Erythroblast (primary cell): ENCODE data around the gene TMEM95.
"Not testable (repeated sequence)": the region's sequence is repeated elsewhere in the genome, so short reads cannot be mapped to it uniquely, and the experiment has no call there.

Experiments
- DNase-seq, 2 experiments: peaks; one replicate each; lab custom pipeline; 2025; lab: John Stamatoyannopoulos, UW
- GATA1 ChIP-seq: IDR thresholded peaks from 2 replicates; pipeline ENCODE4 v1.6.1; 2011; ENCODE audit warnings: low read depth, mild to moderate bottlenecking, control low read depth, low read length, moderate library complexity
- POLR2A ChIP-seq: IDR thresholded peaks from 2 replicates; pipeline ENCODE4 v1.6.1; 2011; ENCODE audit warnings: mild to moderate bottlenecking, low read length

Gene TMEM95

DNA sequence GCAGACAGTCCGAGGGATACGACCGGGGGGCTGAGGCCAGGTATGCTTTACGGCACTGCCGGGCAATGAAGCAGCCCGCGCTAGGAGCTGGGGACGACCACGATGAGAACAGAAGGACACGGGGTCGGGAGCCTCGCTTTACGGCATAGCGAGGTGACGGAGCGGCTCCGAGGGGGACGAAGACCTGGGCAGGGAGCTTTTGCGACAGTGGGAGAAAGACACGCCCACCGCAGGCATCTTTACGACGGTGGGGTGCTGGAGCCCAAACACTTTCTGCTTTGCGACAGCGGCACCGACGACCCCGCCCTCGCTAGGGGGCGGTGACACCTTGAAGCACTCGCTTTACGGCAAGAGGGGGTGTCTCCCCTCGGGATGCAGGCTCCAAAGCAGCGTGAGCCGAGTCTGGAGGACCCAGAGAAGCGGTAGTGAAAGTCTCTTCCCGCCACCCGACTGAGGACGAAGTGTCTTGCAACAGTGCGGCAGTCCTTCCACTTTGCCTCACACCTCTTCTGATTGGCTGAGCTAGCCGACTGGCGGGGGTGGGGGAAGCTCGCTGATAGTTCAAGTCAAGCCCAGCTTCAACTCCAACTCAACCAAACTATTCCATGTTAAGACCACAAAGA lies 25.5 kb upstream of the TMEM95 start:
- peak; percentile 99 to 100 for DNase-seq

DNA sequence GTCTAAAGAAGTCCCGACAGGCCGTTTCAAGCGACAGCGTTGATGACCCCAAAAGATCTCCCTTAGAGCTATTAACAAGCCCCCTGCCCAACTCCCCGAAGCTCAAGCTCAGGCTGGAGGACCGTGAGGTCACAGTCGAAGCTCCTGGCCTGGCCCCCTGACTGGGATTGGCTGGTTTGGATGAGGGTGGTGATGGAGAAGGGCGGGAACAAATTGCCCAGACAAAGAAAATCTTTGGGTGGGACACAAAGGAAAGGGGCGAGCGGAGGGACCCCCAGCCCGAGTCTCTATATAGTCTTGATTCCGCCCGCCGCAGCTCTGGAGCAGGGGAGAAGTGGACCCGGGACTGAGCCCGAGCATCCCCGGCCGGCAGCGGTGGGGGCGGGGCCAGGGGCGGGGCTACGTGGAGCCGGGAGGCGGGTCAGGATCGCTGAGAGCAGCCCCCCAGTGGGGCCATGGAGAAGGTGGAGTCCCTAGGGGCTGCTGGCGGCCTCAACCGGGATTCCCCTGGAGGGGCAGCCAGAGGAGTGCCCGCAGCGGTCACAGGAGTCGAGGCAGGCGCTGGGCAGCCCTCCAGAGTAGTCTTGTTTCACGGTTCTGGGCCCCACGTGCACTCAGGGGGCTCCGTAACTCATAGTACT lies 24.8 kb upstream of the TMEM95 start:
- DNase-seq = peak; percentile 86 to 89
- no peak for TF ChIP-seq GATA1
- TF ChIP-seq POLR2A = no peak

More for the DNA sequence above, 25.5 kb upstream of the TMEM95 start:
- TF ChIP-seq POLR2A = peak; percentile 63
- TF ChIP-seq GATA1 = no peak

DNA sequence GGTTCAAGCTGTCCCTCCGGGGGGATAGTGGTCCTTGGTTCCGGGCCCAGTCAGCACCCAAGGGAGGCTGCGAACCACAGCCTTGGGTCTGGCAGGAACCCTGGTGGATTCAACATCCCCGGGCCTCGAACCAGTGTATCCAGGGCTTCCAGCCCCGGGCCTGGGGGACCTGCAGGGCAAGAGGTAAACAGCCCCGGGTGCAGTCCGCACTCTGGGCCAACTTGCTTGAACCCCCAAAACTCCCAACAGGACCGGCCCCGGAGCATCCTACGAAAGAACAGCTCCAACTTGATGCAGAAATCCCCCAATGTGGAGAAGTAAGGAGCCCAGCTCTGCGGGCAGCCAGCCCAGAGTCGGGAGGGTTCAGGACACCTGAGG lies 24.3 kb upstream of the TMEM95 start:
- no peak for DNase-seq

DNA sequence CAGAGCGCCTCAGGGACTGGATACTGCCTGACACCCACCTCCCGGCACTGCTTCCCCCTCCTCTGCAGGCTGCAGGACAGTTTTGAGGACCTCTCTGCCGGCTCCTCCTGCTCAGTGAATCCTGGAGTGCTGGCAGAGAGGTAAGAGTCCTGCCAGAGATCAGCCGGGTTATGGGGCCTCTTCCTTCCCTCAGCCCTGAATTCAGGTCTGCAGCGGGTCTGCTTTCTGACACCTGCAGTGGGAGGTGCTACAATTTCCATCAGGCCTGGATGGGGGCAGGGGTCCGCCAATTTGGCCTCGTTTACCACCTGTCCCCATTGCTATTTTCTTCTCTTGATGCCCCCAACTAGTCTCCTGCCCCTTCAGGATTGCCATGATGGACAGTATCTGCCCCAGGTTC lies 22.8 kb upstream of the TMEM95 start:
- no peak for DNase-seq

More for the DNA sequence above, 24.3 kb upstream of the TMEM95 start:
- TF ChIP-seq POLR2A (no peak), GATA1 (no peak)

DNA sequence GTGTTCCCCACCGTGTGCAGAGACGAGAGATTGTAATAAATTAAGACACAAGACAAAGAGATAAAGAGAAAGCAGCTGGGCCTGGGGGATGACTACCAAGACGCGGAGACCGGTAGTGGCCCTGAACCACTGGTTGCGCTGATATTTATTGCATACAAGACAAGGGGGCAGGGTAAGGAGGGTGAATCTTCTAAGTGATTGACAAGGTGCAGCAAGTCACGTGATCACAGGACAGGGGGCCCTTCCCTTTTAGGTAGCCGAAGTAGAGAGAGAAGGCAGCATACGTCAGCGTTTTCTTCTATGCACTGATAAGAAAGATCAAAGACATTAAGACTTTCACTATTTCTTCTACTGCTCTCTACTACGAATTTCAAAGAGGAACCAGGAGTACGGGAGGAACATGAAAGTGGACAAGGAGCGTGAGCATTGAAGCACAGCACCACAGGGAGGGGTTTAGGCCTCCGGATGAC lies 22.3 kb upstream of the TMEM95 start:
- DNase-seq = peak in 1 of 2 experiments; percentile 28

More for the DNA sequence above, 22.8 kb upstream of the TMEM95 start:
- TF ChIP-seq POLR2A = no peak
- TF ChIP-seq GATA1 = no peak

DNA sequence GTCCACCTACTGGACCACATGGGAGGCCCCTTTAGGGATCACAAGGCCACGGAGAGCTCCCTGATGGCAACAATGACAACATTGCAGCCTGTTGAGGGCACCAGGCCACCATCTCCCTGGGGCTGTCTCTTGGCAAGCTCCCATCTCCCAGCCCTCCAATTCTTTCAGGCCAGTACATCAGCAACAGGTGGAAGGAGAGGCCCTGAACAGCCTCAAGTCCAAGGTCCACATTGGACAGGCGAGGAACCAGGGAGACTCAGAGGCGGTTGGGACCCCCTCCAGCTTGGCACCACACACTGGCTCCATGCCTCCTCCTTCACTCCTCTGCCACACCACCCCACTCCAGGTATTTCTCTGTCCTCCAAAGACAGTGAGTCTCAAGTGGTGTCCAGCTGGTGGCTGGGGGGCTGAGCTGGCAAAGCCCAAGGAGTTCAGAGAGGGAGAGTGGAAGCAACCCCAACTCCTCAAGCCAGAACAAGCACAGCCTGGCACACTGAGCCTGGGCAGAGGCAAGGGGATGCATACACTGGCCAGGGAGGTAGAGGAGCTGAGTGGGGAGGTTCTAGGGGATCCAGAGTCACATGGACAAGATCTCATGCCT lies 19.9 kb upstream of the TMEM95 start:
- no peak for DNase-seq
- TF ChIP-seq POLR2A = no peak
- TF ChIP-seq GATA1 = no peak

DNA sequence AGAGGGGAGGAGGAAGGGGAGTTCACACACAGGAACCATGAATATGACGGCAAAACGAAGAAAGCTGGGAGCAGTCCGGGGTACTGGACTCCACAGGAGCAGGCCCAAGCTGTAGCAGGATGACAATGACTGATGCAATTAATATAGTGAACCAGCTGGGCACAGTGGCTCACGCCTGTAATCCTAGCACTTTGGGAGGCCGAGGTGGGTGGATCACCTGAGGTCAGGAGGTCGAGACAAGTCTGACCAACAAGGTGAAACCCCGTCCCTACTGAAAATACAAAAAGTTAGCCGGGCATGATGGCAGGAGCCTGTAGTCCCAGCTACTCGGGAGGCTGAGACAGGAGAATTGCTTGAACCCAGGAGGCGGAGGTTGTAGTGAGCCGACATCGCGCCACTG lies 19.2 kb upstream of the TMEM95 start:
- not testable (repeated sequence) for DNase-seq

DNA sequence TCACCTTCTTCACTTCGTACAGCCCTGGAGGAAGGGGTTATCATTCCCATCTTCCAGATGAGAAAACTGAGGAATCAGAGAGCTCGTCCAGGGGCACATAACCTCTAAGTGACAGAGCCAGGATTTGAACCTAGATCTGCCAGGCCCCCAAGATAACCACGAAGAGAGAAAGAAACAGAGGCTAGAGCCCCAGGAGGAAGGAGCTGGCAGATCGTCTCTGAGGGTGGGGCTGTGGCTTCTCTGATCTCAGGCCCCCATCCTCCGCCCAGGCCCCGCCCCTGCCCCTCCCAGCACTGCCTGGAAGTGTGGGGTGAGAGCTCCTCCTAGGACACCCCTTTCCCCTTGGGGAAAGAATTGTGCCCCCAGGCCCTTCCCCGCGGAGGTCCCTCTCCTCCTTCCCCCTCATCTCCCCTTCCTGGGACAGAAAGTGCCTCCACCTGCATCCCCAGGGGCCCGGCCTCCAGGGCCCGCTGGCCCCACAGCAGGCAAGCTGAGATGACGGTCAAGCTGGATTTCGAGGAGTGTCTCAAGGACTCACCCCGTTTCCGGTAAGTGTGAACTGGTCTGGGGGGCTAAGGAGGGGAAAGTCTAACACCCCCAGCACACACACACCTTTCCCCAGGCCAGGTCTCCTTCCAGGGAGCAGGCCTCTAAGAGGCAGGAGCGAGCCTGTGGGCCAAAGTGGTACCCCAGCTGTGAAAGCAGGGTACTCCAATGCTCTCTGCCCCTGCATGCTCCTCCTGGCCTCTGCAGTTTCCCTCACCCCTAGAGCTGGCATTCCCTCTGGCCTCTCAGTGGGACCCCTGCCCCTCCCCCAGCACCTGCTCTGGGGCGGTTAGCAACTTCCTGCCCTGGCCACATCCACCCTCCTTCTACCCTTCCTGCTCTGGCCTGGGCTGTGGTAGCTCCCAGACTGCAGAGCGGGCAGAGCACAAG lies 18.4 kb upstream of the TMEM95 start, which contains the start of gene ACAP1:
Gene ACAP1, plus strand, starts transcription at position 290 of the 936 bp plus-strand sequence. Its CDS starts 206 bp downstream, at position 496.
- no peak for TF ChIP-seq GATA1
- no peak for TF ChIP-seq POLR2A
- DNase-seq = peak; percentile 71 to 78

DNA sequence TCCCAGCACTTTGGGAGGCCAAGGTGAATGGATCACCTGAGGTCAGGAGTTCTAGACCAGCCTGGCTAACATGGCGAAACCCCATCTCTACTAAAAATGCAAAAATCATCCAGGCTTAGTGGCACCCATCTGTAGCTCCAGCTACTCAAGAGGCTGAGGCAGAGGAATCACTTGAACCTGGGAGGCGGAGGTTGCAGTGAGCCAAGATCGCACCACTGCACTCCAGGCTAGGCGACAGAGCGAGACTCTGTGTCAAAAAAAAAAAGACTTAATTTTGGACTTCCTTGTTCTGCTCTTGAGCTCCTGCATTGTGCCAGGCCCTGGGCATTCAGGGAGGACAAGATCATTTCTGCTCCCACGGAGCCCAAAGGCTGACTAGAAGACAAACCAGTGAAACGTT lies 17.4 kb upstream of the TMEM95 start:
- not testable (repeated sequence) for DNase-seq

DNA sequence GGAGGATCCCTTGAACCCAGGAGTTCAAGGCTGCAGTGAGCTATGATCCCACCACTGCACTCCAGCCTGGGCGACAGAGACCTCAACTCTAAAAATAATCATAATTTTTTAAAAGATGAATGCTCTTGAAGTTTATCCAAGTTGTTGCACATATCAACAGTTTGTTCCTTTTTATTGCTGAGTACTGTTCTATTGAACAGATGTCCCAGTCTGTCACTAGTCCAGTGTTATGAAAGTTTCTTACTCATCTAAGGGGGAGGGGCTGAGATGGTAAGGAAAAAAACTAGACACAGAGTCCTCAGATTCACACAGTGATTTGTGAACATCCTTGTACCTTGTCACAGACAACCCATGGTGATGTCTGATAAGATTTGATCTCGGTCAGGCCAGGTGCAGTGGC lies 14.8 kb upstream of the TMEM95 start:
- TF ChIP-seq POLR2A (no peak), GATA1 (no peak)
- no peak for DNase-seq

DNA sequence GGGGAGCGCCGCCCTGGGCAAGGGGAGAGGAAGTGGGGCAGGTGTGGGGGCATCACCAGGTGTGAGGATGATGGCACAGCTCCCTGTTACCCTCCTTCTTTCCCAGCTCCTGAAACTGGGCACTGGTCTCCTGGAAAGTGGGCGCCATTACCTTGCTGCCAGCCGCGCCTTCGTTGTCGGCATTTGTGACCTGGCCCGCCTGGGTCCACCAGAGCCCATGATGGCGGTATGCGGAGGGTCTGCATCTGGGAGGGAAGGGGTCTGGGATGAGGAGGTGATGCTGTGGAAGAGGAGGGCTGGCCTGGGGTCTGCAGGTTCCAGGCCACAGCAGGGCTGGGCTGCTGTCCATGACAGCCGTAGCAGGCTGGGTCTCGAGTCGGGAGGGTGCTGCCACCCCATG lies 13.1 kb upstream of the TMEM95 start:
- DNase-seq = no peak
- TF ChIP-seq POLR2A = no peak
- no peak for TF ChIP-seq GATA1

DNA sequence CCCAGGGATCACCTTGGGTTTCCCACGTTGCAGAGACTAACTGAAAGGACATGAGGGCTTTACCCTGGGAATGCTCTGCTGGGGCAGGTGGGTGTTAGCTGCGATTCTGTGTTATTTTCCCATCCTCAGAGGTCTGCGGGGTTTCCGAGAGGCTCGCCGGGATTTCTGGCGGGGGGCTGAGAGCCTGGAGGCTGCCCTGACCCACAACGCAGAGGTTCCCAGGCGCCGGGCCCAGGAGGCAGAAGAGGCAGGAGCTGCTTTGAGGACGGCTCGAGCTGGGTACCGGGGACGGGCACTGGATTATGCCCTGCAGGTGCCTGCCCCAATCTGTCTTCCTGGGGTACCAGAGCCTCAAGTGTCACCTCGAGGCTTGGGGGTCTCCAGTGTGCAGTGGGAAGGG lies 11.7 kb upstream of the TMEM95 start:
- DNase-seq = no peak
- no peak for TF ChIP-seq GATA1
- TF ChIP-seq POLR2A = no peak

DNA sequence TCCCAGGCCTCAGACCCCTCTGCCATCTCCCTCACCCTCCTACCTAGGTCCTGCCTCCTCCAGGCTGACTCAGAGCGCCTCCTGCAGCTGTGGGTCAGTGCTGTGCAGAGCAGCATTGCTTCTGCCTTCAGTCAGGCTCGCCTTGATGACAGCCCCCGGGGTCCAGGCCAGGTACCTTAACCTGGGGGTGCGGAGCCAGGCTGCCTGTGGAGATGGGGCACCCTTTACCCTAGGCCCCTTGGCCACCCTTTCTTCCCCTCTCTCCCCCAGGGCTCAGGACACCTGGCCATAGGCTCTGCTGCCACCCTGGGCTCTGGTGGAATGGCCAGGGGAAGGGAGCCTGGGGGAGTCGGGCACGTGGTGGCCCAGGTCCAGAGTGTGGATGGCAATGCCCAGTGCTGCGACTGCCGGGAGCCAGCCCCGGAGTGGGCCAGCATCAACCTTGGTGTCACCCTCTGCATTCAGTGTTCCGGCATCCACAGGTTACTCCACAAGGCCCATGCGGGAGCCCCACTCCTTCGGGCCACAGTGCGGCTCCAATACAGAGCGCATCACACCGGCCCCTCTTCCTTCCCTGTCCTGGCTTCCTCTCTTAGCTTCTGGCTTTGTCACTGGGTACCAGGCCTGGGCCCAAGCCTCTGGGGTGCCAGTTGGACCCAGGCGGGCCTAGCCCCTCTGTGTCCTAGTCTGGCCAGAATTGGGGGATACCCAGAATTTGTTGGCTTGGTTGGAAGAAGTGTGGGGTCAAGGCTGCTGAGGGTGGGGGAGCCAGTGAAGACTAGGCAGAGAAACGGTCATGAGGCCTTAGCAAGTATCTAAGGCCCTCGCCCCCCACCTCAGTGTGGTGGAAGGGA lies 8.0 kb upstream of the TMEM95 start:
- TF ChIP-seq POLR2A (no peak), GATA1 (no peak)
- DNase-seq = no peak
